IMR-90 (cell line): ENCODE results near the gene GLYATL2. TPM values are rescaled to one million over a fixed set of nuclear protein-coding genes. Genes with fewer than 3 reads are reported as not detected.

Experiments used
- polyA plus RNA-seq, 3 experiments: library from polyadenylated mRNA; depleted of rRNA; stranded (reverse); fragments of >200 nt; gene quantifications; 2 replicates each; pipeline ENCODE4 v1.2.3, GENCODE V29; 2012; ENCODE audit warnings: low replicate concordance in 1 of 3
- total RNA-seq: library from RNA; depleted of rRNA; stranded (reverse); fragments of >200 nt; gene quantifications from 2 replicates; pipeline ENCODE4 v1.2.3, GENCODE V29; 2012; rRNA removed

Gene GLYATL2
- total and polyA plus RNA-seq, 2 of the 4 experiments (the other 2 are of a cell fraction): 0.36 to 0.77 TPM

Other genes with a start within 250 kb of the GLYATL2 start
- 2.3 and 3.3 TPM in 2 replicates for gene CNTF, start 222.0 kb downstream of the GLYATL2 start, total RNA-seq
- gene CNTF, start 222.0 kb downstream of the GLYATL2 start, polyA plus RNA-seq (2012; rRNA removed): 1.1 and 1.2 TPM in 2 replicates
- gene GLYAT, start 112.8 kb downstream of the GLYATL2 start, total RNA-seq: not detected in 2 replicates
- gene GLYAT, start 112.8 kb downstream of the GLYATL2 start, polyA plus RNA-seq (2012; rRNA removed): not detected in 2 replicates
- gene GLYATL1, start 94.8 kb upstream of the GLYATL2 start, total RNA-seq: 0.54 and 0.56 TPM in 2 replicates
- 0.40 and 0.58 TPM in 2 replicates for gene GLYATL1, start 94.8 kb upstream of the GLYATL2 start, polyA plus RNA-seq (2012; rRNA removed)
- not detected in 2 replicates for gene GLYATL1B, start 241.6 kb upstream of the GLYATL2 start, total RNA-seq
- not detected in 2 replicates for gene GLYATL1B, start 241.6 kb upstream of the GLYATL2 start, polyA plus RNA-seq (2012; rRNA removed)